Neural progenitor cell (in vitro differentiated cells): ENCODE results near the gene GABRG3. TPM values are rescaled to one million over a fixed set of nuclear protein-coding genes. Genes with fewer than 3 reads are reported as not detected.
A peak's percentile ranks its signal among the peaks of the same experiment; 100 is the strongest.

ENCODE experiments used
- DNase-seq: peaks from one replicate; pipeline ENCODE4 v3.0.0-alpha.2; 2016; ENCODE audit warnings: low spot score
- H2AFZ ChIP-seq: fragments of 200-600 bp; sonication (generic); replicated peaks from 2 replicates; pipeline ENCODE4 v1.6.1; 2016; ENCODE audit warnings: antibody characterized with exemption
- H3F3A ChIP-seq: fragments of 200-600 bp; sonication (generic); 2 replicates; pipeline ENCODE4 v1.6.1; 2016; ENCODE audit warnings: antibody characterized with exemption, low read depth
- H3K27ac ChIP-seq: fragments of 200-600 bp; sonication (generic); 2 replicates; pipeline ENCODE4 v1.5.1; 2016; ENCODE audit warnings: mild to moderate bottlenecking
- H3K27me3 ChIP-seq: fragments of 200-600 bp; sonication (generic); 2 replicates; pipeline ENCODE4 v1.6.1; 2016; ENCODE audit warnings: mild to moderate bottlenecking, moderate library complexity
- H3K36me3 ChIP-seq: fragments of 200-600 bp; sonication (generic); 2 replicates; pipeline ENCODE4 v1.5.1; 2016
- H3K4me1 ChIP-seq: fragments of 200-600 bp; sonication (generic); 2 replicates; pipeline ENCODE4 v1.6.1; 2016; ENCODE audit warnings: mixed run types
- H3K4me2 ChIP-seq: fragments of 200-600 bp; sonication (generic); 2 replicates; pipeline ENCODE4 v1.6.1; 2016
- H3K4me3 ChIP-seq: fragments of 200-600 bp; sonication (generic); 2 replicates; pipeline ENCODE4 v1.5.1; 2016
- H3K79me2 ChIP-seq: fragments of 200-600 bp; sonication (generic); 2 replicates; pipeline ENCODE4 v1.6.1; 2016; ENCODE audit warnings: low read depth
- H3K9ac ChIP-seq: fragments of 200-600 bp; sonication (generic); 2 replicates; pipeline ENCODE4 v1.6.1; 2016
- H3K9me3 ChIP-seq: fragments of 200-600 bp; sonication (generic); 2 replicates; pipeline ENCODE4 v1.5.1; 2016; ENCODE audit warnings: low read depth
- H4K20me1 ChIP-seq: fragments of 200-600 bp; sonication (generic); 2 replicates; pipeline ENCODE4 v1.6.1; 2016; ENCODE audit warnings: low read depth
- H3K27ac Mint-ChIP-seq: 3 replicates; pipeline ENCODE4 v1.8.0; 2021; ENCODE audit warnings: mixed read lengths
- H3K27me3 Mint-ChIP-seq: 2 replicates; pipeline ENCODE4 v1.8.0; 2022; ENCODE audit warnings: low read depth, mild to moderate bottlenecking, inconsistent platforms, moderate library complexity, mixed read lengths; ENCODE audit not compliant: insufficient read depth
- H3K36me3 Mint-ChIP-seq: 3 replicates; pipeline ENCODE4 v1.8.0; 2021; ENCODE audit warnings: mixed read lengths
- H3K4me1 Mint-ChIP-seq: 3 replicates; pipeline ENCODE4 v1.8.0; 2021; ENCODE audit warnings: mixed read lengths
- H3K4me3 Mint-ChIP-seq: 3 replicates; pipeline ENCODE4 v1.8.0; 2021; ENCODE audit warnings: mild to moderate bottlenecking, moderate library complexity, mixed read lengths
- H3K9me3 Mint-ChIP-seq: 3 replicates; pipeline ENCODE4 v1.8.0; 2020; ENCODE audit warnings: mixed read lengths
- EZH2 ChIP-seq: fragments of 200-600 bp; sonication (generic); IDR thresholded peaks from 2 replicates; pipeline ENCODE4 v1.6.1; 2017; ENCODE audit warnings: antibody characterized with exemption, mild to moderate bottlenecking, moderate library complexity
- EZH2phosphoT487 ChIP-seq: fragments of 200-600 bp; sonication (generic); IDR thresholded peaks from 2 replicates; pipeline ENCODE4 v1.6.1; 2017; ENCODE audit warnings: antibody characterized with exemption
- total RNA-seq: library from RNA; depleted of rRNA; stranded (reverse); fragments of >200 nt; gene quantifications from 2 replicates; pipeline ENCODE4 v1.2.3, GENCODE V29; 2015; ENCODE audit warnings: low replicate concordance
- TF ChIP-seq, protein P1 (sequence below): fragments of 200-600 bp; sonication (generic); IDR thresholded peaks from 2 replicates; pipeline ENCODE4 v1.5.1; 2017; ENCODE audit warnings: antibody characterized with exemption, mild to moderate bottlenecking

The GABRG3 gene
- total RNA-seq, 1 donor from 2014 or later = 3.4 TPM

GRCh38 chr15:27491666-27492621 lies 521.0 kb downstream of the GABRG3 start:
- H3K4me1 ChIP-seq = peaks cover 31% of the 10 kb centered on the region
- peaks cover 4% of the 10 kb centered on the region for H3K27me3 Mint-ChIP-seq
- H3K27ac Mint-ChIP-seq = peak overlapping the region; percentile 93
- peak overlapping the region; percentile 4 for H3K27ac ChIP-seq
- peaks cover 18% of the 10 kb centered on the region for H3F3A ChIP-seq
- H2AFZ ChIP-seq = peak overlapping the region; percentile 3
- no peaks in the 10 kb centered on the region for H3K36me3 Mint-ChIP-seq
- H3K27me3 ChIP-seq = no peaks in the 10 kb centered on the region
- TF ChIP-seq EZH2 (no peak), EZH2phosphoT487 (no peak)
- TF ChIP-seq, protein P1, sequence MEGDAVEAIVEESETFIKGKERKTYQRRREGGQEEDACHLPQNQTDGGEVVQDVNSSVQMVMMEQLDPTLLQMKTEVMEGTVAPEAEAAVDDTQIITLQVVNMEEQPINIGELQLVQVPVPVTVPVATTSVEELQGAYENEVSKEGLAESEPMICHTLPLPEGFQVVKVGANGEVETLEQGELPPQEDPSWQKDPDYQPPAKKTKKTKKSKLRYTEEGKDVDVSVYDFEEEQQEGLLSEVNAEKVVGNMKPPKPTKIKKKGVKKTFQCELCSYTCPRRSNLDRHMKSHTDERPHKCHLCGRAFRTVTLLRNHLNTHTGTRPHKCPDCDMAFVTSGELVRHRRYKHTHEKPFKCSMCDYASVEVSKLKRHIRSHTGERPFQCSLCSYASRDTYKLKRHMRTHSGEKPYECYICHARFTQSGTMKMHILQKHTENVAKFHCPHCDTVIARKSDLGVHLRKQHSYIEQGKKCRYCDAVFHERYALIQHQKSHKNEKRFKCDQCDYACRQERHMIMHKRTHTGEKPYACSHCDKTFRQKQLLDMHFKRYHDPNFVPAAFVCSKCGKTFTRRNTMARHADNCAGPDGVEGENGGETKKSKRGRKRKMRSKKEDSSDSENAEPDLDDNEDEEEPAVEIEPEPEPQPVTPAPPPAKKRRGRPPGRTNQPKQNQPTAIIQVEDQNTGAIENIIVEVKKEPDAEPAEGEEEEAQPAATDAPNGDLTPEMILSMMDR = no peak
- peaks cover 15% of the 10 kb centered on the region for H3K4me1 Mint-ChIP-seq
- H3K4me3 Mint-ChIP-seq = no peak overlapping the region
- DNase-seq = peak; percentile 59
- H3K9ac ChIP-seq = no peak overlapping the region
- peaks cover 3% of the 10 kb centered on the region for H3K9me3 Mint-ChIP-seq
- H3K79me2 ChIP-seq = no peaks in the 10 kb centered on the region
- H3K9me3 ChIP-seq = no peaks in the 10 kb centered on the region
- H3K4me3 ChIP-seq = no peak overlapping the region
- no peaks in the 10 kb centered on the region for H4K20me1 ChIP-seq
- H3K36me3 ChIP-seq = no peaks in the 10 kb centered on the region
- H3K4me2 ChIP-seq = peak overlapping the region; percentile 12

DNA sequence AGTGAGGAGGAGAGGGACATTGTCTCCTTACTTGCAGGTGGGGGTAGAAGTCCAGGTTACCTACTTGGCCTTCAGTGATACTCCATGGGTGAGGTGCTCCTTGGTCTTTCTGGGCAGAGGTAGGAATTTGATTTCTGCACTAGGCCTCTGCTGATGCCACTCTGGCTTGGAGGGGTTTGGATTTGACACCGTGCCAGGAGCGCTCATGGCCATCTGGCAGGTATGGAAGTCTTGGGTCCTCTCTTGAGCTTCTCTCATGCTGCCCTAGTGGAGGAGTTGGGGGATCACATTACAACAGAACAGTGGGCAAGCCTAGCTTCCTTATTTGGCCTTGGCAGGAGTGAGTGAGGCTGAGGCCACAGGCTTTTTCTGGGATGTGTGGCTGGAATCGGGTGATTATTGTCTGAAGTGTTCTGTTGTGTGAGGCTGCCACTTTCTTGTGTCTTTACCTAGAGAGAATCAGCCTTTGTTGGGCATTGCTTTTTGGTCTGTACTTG lies 525.0 kb downstream of the GABRG3 start:
- Histone ChIP-seq H3K4me3 (no peak overlapping the region), H3K9ac (no peak overlapping the region), H3K79me2 (no peaks in the 10 kb centered on the region), H3F3A (peaks cover 34% of the 10 kb centered on the region), H2AFZ (no peak overlapping the region), H3K9me3 (no peaks in the 10 kb centered on the region), H3K4me1 (peaks cover 44% of the 10 kb centered on the region), H3K27me3 (no peaks in the 10 kb centered on the region), H3K27ac (no peak overlapping the region), H3K4me2 (no peak overlapping the region), H4K20me1 (no peaks in the 10 kb centered on the region), H3K36me3 (no peaks in the 10 kb centered on the region)
- H3K27ac Mint-ChIP-seq = no peak overlapping the region
- no peak overlapping the region for H3K4me3 Mint-ChIP-seq
- peaks cover 5% of the 10 kb centered on the region for H3K27me3 Mint-ChIP-seq
- TF ChIP-seq, protein P1 = no peak
- TF ChIP-seq EZH2phosphoT487 (no peak), EZH2 (no peak)
- H3K4me1 Mint-ChIP-seq = peaks cover 26% of the 10 kb centered on the region
- DNase-seq = no peak
- H3K9me3 Mint-ChIP-seq = peaks cover 6% of the 10 kb centered on the region
- no peaks in the 10 kb centered on the region for H3K36me3 Mint-ChIP-seq

GRCh38 chr15:27498700-27499099 lies 527.7 kb downstream of the GABRG3 start:
- Histone ChIP-seq H3K27me3 (no peaks in the 10 kb centered on the region), H3K4me3 (no peak overlapping the region), H3K9me3 (no peaks in the 10 kb centered on the region), H4K20me1 (no peaks in the 10 kb centered on the region), H3K36me3 (no peaks in the 10 kb centered on the region), H3K9ac (no peak overlapping the region), H3F3A (peaks cover 15% of the 10 kb centered on the region), H3K79me2 (no peaks in the 10 kb centered on the region), H3K4me2 (no peak overlapping the region), H3K27ac (peak overlapping the region; percentile 44), H2AFZ (no peak overlapping the region), H3K4me1 (peaks cover 17% of the 10 kb centered on the region)
- TF ChIP-seq EZH2phosphoT487 = no peak
- no peak for TF ChIP-seq EZH2
- TF ChIP-seq, protein P1 = no peak
- no peak for DNase-seq
- H3K9me3 Mint-ChIP-seq = peaks cover 6% of the 10 kb centered on the region
- no peak overlapping the region for H3K4me3 Mint-ChIP-seq
- peaks cover 5% of the 10 kb centered on the region for H3K27me3 Mint-ChIP-seq
- peaks cover 1% of the 10 kb centered on the region for H3K36me3 Mint-ChIP-seq
- peaks cover 11% of the 10 kb centered on the region for H3K4me1 Mint-ChIP-seq
- H3K27ac Mint-ChIP-seq = no peak overlapping the region
